Measurements from ENCODE around the gene RXFP2.

- TF ChIP-seq EZH2 (IDR thresholded peaks at IDR 0.05) (no peak), POLR2AphosphoS5 (IDR thresholded peaks at IDR 0.05; ENCODE audit: borderline replicate concordance, low read depth, low read length) (no peak)
Measured at GRCh38 chr13:31697290-31697689, 42.0 kb upstream of the RXFP2 start.
